Activated T-cell treated with anti-CD3 and anti-CD28 coated beads, Interleukin-2, amount 50 U/mL, for 72 hours (primary cell): ENCODE measurements around the gene APIP. TPM values are rescaled to one million over a fixed set of nuclear protein-coding genes. Genes with fewer than 3 reads are reported as not detected.

Experiments used
- ATAC-seq, 2 donors: fragments of 150-1000 bp; cut with Tn5 transposase; replicated peaks in 1 of 2; 2 replicates each; pipeline ENCODE4 v1.10.0; 2021; ENCODE audit warnings: moderate library complexity in 2 of 2, mild to moderate bottlenecking in 1 of 2
- DNase-seq, 2 donors: peaks; one replicate each; pipeline ENCODE4 v3.0.0; 2021 to 2022; ENCODE audit warnings: mixed read lengths in 1 of 2
- H3K27ac Mint-ChIP-seq: one replicate; pipeline ENCODE4 v1.8.0; 2022; ENCODE audit warnings: mild to moderate bottlenecking, moderate library complexity, mixed read lengths
- H3K27me3 Mint-ChIP-seq: one replicate; pipeline ENCODE4 v1.8.0; 2022; ENCODE audit warnings: low read depth, mixed read lengths
- H3K36me3 Mint-ChIP-seq, 2 donors: one replicate each; pipeline ENCODE4 v1.8.0; 2022; ENCODE audit warnings: mixed read lengths in 2 of 2, mild to moderate bottlenecking in 1 of 2; ENCODE audit not compliant: insufficient read depth in 2 of 2
- H3K4me1 Mint-ChIP-seq: one replicate; pipeline ENCODE4 v1.8.0; 2022; ENCODE audit warnings: low read depth, mixed read lengths
- H3K4me3 Mint-ChIP-seq, 2 donors: one replicate each; pipeline ENCODE4 v1.8.0; 2022; ENCODE audit warnings: mild to moderate bottlenecking in 2 of 2, mixed read lengths in 2 of 2, moderate library complexity in 2 of 2
- H3K9me3 Mint-ChIP-seq, 2 donors: one replicate each; pipeline ENCODE4 v1.8.0; 2022; ENCODE audit warnings: mixed read lengths in 2 of 2
- total RNA-seq, 2 donors: library from RNA; stranded (reverse); gene quantifications; one replicate each; pipeline ENCODE4 v1.2.3, GENCODE V29; 2022

APIP gene
- total RNA-seq, 2 donors from 2014 or later = 30.9 to 33.1 TPM

- Mint-ChIP-seq H3K4me1 (no peaks in the 10 kb centered on the region), H3K36me3 (no peaks in the 10 kb centered on the region), H3K27ac (no peak overlapping the region), H3K9me3 (no peaks in the 10 kb centered on the region), H3K4me3 (no peak overlapping the region), H3K27me3 (no peaks in the 10 kb centered on the region)
- no peak for DNase-seq
- no peak for ATAC-seq
Measured at GRCh38 chr11:34863048-34863447, 53.1 kb downstream of the APIP start.

GRCh38 chr11:34860518-34860917 is 55.7 kb downstream of the APIP start:
- H3K36me3 Mint-ChIP-seq = no peaks in the 10 kb centered on the region
- ATAC-seq = no peak
- no peaks in the 10 kb centered on the region for H3K27me3 Mint-ChIP-seq
- no peaks in the 10 kb centered on the region for H3K9me3 Mint-ChIP-seq
- no peaks in the 10 kb centered on the region for H3K4me1 Mint-ChIP-seq
- no peak for DNase-seq
- H3K4me3 Mint-ChIP-seq = no peak overlapping the region
- H3K27ac Mint-ChIP-seq = no peak overlapping the region

GRCh38 chr11:34860034-34860433 is 56.1 kb downstream of the APIP start:
- Mint-ChIP-seq H3K36me3 (no peaks in the 10 kb centered on the region), H3K27ac (no peak overlapping the region), H3K9me3 (no peaks in the 10 kb centered on the region), H3K4me3 (no peak overlapping the region), H3K27me3 (no peaks in the 10 kb centered on the region), H3K4me1 (no peaks in the 10 kb centered on the region)
- DNase-seq (no peak), ATAC-seq (no peak)

- no peaks in the 10 kb centered on the region for H3K4me1 Mint-ChIP-seq
- no peaks in the 10 kb centered on the region for H3K27me3 Mint-ChIP-seq
- H3K27ac Mint-ChIP-seq = no peak overlapping the region
- no peak for ATAC-seq
- H3K9me3 Mint-ChIP-seq = no peaks in the 10 kb centered on the region
- no peaks in the 10 kb centered on the region for H3K36me3 Mint-ChIP-seq
- H3K4me3 Mint-ChIP-seq = no peak overlapping the region
- no peak for DNase-seq
Measured at GRCh38 chr11:34859496-34859895, 56.7 kb downstream of the APIP start.

- DNase-seq (no peak), ATAC-seq (no peak)
- no peaks in the 10 kb centered on the region for H3K36me3 Mint-ChIP-seq
- no peak overlapping the region for H3K27ac Mint-ChIP-seq
- H3K4me3 Mint-ChIP-seq = no peak overlapping the region
- H3K27me3 Mint-ChIP-seq = peaks cover 2% of the 10 kb centered on the region
- no peaks in the 10 kb centered on the region for H3K9me3 Mint-ChIP-seq
- no peaks in the 10 kb centered on the region for H3K4me1 Mint-ChIP-seq
Measured at GRCh38 chr11:34857463-34857862, 58.7 kb downstream of the APIP start.

- Mint-ChIP-seq H3K27ac (no peak overlapping the region), H3K4me1 (no peaks in the 10 kb centered on the region), H3K27me3 (peaks cover 14% of the 10 kb centered on the region), H3K9me3 (no peaks in the 10 kb centered on the region), H3K36me3 (no peaks in the 10 kb centered on the region), H3K4me3 (no peak overlapping the region)
- ATAC-seq (no peak), DNase-seq (no peak)
Measured at GRCh38 chr11:34856251-34856650, 59.9 kb downstream of the APIP start.

- DNase-seq (no peak), ATAC-seq (no peak)
- Mint-ChIP-seq H3K27me3 (peaks cover 18% of the 10 kb centered on the region), H3K36me3 (no peaks in the 10 kb centered on the region), H3K9me3 (no peaks in the 10 kb centered on the region), H3K4me3 (no peak overlapping the region), H3K4me1 (no peaks in the 10 kb centered on the region), H3K27ac (no peak overlapping the region)
Measured at GRCh38 chr11:34855754-34856095, 60.5 kb downstream of the APIP start.

GRCh38 chr11:34855021-34855753 is 61.0 kb downstream of the APIP start:
- no peak overlapping the region for H3K27ac Mint-ChIP-seq
- no peaks in the 10 kb centered on the region for H3K9me3 Mint-ChIP-seq
- DNase-seq (no peak), ATAC-seq (no peak)
- H3K4me3 Mint-ChIP-seq = no peak overlapping the region
- peaks cover 23% of the 10 kb centered on the region for H3K27me3 Mint-ChIP-seq
- no peaks in the 10 kb centered on the region for H3K4me1 Mint-ChIP-seq
- no peaks in the 10 kb centered on the region for H3K36me3 Mint-ChIP-seq

GRCh38 chr11:34851916-34852315 is 64.3 kb downstream of the APIP start:
- ATAC-seq (no peak), DNase-seq (no peak)
- no peak overlapping the region for H3K27ac Mint-ChIP-seq
- H3K4me3 Mint-ChIP-seq = no peak overlapping the region
- H3K36me3 Mint-ChIP-seq = no peaks in the 10 kb centered on the region
- H3K27me3 Mint-ChIP-seq = peaks cover 41% of the 10 kb centered on the region
- H3K9me3 Mint-ChIP-seq = no peaks in the 10 kb centered on the region
- no peaks in the 10 kb centered on the region for H3K4me1 Mint-ChIP-seq

GRCh38 chr11:34850334-34850733 is 65.8 kb downstream of the APIP start:
- H3K4me1 Mint-ChIP-seq = no peaks in the 10 kb centered on the region
- no peaks in the 10 kb centered on the region for H3K9me3 Mint-ChIP-seq
- ATAC-seq = no peak
- no peak overlapping the region for H3K27ac Mint-ChIP-seq
- no peak for DNase-seq
- peaks cover 45% of the 10 kb centered on the region for H3K27me3 Mint-ChIP-seq
- no peaks in the 10 kb centered on the region for H3K36me3 Mint-ChIP-seq
- no peak overlapping the region for H3K4me3 Mint-ChIP-seq

- Mint-ChIP-seq H3K27me3 (peaks cover 33% of the 10 kb centered on the region), H3K4me3 (no peak overlapping the region), H3K36me3 (no peaks in the 10 kb centered on the region), H3K4me1 (no peaks in the 10 kb centered on the region), H3K27ac (no peak overlapping the region), H3K9me3 (no peaks in the 10 kb centered on the region)
- ATAC-seq (no peak), DNase-seq (no peak)
Measured at GRCh38 chr11:34846467-34846866, 69.7 kb downstream of the APIP start.

- H3K9me3 Mint-ChIP-seq = no peaks in the 10 kb centered on the region
- peaks cover 20% of the 10 kb centered on the region for H3K27me3 Mint-ChIP-seq
- H3K4me3 Mint-ChIP-seq = no peak overlapping the region
- no peaks in the 10 kb centered on the region for H3K36me3 Mint-ChIP-seq
- H3K4me1 Mint-ChIP-seq = no peaks in the 10 kb centered on the region
- ATAC-seq (no peak), DNase-seq (no peak)
- no peak overlapping the region for H3K27ac Mint-ChIP-seq
Measured at GRCh38 chr11:34844463-34845112, 71.6 kb downstream of the APIP start.

GRCh38 chr11:34843271-34843670 is 72.9 kb downstream of the APIP start:
- H3K4me3 Mint-ChIP-seq = no peak overlapping the region
- ATAC-seq (no peak), DNase-seq (no peak)
- H3K4me1 Mint-ChIP-seq = no peaks in the 10 kb centered on the region
- H3K27ac Mint-ChIP-seq = no peak overlapping the region
- H3K36me3 Mint-ChIP-seq = no peaks in the 10 kb centered on the region
- peaks cover 20% of the 10 kb centered on the region for H3K27me3 Mint-ChIP-seq
- H3K9me3 Mint-ChIP-seq = no peaks in the 10 kb centered on the region
